Islet precursor cell (in vitro differentiated cells): ENCODE results near the gene CDK10.
"Not testable (repeated sequence)": the region's sequence is repeated elsewhere in the genome, so short reads cannot be mapped to it uniquely, and the experiment has no call there.

Source experiments
- DNase-seq: peaks from one replicate; pipeline ENCODE4 v3.0.0-alpha.2; 2018

CDK10 gene

GRCh38 chr16:89669755-89670154 lies 16.7 kb upstream of the CDK10 start:
- DNase-seq: no peak

DNA sequence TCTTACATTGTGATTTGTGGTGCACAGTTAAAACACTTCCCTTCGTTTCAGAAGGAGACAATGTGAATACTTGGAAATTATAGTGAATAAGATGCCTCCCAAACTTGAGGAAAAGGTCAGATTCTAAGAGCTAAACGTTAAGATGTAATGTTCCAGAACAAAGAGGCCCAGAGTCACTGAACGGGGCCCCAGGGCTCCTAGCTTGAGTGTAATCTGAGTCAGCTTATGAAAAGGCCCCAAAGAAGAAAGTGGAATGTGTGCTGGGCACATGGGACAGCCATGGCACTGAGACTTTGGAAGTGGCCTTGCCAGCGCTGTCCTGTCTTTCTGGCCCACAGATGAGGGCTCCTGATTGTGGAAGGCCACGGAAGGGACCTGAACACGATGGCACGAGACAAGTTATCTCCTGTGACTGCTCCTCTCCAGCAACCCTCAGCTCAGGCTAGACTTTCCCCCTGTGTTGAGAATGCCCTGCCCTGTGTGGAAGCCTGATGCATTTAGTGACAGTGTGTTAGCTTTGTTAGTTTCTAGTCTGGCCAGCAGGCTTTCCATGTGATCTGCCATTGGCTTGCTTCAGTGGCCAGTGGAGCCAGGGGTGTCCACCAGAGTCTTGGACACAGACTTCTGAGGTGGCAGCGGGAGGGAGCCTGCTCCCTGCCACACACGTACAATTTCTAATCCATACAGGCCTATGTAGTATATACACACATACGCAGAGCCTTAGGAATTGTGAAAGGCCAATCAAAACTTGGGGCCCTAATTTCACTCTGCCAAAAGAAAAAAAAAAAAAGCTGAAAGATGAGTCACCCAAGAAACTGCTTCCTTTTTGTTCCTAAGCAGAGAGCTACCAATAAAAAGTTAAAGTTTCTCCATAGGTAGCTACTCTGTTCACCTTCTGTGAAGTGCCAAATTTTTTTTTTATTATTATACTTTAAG lies 15.7 kb upstream of the CDK10 start:
- no peak for DNase-seq

DNA sequence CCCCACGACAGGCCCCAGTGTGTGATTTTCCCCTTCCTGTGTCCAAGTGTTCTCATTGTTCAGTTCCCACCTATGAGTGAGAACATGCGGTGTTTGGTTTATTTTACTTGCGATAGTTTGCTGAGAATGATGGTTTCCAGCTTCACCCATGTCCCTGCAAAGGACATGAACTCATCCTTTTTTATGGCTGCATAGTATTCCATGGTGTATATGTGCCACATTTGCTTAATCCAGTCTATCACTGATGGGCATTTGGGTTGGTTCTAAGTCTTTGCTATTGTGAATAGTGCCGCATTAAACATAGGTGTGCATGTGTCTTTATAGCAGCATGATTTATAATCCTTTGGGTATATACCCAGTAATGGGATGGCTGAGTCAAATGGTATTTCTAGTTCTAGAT lies 14.9 kb upstream of the CDK10 start:
- DNase-seq: not testable (repeated sequence)

DNA sequence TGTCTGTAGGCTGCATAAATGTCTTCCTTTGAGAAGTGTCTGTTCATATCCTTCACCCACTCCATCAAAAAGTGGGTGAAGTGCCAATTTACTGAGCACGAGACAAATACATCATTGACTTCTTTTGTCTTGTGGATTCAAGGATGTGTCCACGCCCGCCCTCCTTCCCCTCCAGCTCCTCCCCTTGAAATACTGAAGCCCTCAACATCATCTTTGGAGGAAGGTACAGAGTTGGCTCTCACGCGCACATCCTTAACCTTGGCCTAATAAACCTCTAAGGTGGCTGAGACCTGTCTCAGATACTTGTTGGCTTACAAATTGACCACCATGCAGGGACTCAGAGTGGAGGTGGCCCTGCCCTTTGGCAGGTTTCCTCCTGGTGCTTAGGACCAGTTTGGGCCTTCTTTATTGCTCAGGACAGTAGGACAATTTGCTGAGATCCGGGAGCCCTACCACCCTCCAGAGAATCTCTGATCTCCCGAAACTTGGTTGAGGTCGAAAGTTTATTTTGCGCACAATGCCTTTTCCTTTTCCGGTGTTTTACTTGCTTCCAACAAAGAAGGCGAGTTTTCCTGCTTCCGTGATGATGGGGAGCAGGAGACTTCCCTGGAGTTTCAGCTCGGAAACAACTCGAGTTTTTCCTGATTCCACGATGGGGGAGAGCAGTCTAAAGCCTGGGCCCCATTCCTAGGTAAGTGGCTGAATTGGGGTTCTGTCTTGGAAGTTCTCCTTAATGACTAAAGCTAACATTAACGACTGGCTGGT lies 14.1 kb upstream of the CDK10 start:
- no peak for DNase-seq

DNA sequence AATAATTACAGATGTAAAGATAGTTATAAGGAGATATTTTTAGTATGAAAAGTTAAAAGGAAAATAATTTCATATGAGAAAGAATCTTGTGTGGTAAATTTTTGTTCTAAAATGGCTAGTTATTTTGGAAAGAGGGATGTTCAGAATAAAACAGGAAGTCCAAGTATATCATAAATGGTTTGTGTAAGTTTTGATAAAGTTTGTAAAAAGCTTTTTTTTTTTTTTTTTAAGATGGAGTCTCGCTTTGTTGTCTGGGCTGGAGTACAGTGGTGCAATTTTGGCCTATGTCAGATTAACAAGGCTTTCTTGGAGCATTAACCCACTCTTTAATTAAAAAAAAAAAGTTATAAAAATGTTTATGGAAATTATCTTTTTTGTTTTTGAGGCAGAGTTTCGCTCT lies 8.2 kb upstream of the CDK10 start:
- no peak for DNase-seq

GRCh38 chr16:89685916-89686315 lies 573 bp upstream of the CDK10 start:
- no peak for DNase-seq

DNA sequence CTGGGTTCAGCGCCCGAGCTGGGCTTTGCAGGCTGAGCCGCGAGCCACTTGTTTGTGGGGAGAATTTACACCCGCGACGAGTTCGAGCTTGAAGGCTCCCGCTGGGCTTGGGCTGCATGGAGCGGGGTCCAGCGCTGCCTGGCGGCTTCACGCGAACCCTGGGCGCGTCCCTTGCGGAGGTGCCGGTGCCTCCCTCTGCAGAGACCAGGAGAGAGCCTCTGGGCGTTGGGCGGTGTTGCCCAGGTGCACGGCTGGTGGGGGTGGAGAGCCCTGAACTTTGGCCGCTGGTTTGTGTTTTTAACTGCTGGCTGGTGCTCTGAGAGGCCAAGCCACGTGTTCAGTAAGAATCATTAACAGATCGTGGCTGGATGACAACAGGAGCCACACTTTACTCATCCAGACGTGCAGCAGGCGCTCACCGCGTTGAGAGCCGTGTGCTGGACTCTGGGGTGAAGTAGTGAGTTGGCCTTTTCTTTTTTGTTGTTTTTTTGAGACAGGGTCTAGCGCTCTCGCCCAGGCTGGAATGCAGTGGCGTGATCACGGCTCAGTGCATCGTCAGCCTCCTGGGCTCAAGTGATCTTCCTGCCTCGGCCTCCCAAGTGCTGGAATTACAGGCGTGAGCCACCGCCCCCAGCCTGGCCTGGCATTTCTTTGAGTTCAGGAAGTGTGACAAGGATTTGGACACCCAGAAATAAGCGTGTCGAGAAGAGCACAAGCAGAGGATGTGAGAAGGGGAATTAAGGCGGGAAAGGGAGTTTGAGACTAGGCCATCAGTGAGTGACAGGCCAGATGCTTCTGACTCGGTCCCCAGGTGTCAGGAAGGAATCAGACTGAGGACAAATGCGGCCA lies 827 bp downstream of the CDK10 start:
- DNase-seq: no peak

- no peak for DNase-seq
Measured at GRCh38 chr16:89688395-89688794, 1.9 kb downstream of the CDK10 start.

GRCh38 chr16:89689142-89689541 lies 2.7 kb downstream of the CDK10 start:
- DNase-seq: no peak

GRCh38 chr16:89689621-89690020 lies 3.1 kb downstream of the CDK10 start:
- DNase-seq: not testable (repeated sequence)

DNA sequence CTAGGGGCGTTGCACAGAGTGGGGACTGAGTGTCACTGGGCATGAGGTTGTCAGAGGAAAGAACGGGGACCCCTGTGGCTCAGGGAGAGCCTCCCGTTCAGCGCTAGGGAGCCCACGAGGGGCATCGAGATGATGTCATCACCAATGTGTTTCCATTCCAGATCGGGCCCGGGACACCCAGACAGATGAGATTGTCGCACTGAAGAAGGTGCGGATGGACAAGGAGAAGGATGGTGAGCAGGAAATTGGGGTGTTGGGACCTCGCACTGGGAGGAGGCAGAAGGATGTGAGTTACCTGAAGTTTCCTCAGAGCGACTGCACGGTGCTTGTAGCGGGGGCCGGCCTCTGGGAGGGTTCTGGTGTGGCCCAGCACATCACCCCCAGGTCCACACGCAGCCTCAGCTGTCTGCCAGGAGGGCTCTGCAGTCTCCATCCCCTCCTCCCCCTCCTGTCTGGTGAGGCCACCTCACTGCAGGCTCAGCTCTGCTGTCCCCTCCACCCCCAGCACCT lies 4.0 kb downstream of the CDK10 start:
- DNase-seq: no peak

DNA sequence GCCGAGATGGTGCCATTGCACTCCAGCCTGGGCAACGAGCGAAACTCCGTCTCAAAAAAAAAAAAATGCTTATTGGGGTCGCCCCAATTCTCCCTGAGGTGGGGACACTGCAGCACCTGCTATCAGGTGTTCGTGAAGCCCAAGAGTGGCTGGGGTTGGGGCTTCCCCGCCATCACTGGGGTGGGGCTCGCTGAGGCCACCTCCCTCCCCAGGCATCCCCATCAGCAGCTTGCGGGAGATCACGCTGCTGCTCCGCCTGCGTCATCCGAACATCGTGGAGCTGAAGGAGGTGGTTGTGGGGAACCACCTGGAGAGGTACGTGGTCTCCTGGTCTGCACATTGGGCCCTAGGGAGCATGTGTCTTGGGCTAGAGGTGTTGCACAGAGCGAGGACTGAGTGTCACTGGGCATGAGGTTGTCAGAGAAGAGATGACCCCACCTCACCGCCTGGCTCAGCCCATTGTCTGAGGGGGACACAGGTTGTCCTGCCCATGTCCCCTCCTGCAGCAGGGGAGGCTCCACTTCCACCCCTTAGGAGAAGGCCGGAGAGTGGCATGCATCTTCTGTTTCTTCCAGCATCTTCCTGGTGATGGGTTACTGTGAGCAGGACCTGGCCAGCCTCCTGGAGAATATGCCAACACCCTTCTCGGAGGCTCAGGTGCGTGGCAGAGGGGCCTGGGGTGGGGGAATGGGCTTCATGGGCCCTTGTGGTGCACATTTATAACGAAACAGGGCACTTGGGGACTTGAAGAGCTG lies 4.9 kb downstream of the CDK10 start:
- DNase-seq: no peak

DNA sequence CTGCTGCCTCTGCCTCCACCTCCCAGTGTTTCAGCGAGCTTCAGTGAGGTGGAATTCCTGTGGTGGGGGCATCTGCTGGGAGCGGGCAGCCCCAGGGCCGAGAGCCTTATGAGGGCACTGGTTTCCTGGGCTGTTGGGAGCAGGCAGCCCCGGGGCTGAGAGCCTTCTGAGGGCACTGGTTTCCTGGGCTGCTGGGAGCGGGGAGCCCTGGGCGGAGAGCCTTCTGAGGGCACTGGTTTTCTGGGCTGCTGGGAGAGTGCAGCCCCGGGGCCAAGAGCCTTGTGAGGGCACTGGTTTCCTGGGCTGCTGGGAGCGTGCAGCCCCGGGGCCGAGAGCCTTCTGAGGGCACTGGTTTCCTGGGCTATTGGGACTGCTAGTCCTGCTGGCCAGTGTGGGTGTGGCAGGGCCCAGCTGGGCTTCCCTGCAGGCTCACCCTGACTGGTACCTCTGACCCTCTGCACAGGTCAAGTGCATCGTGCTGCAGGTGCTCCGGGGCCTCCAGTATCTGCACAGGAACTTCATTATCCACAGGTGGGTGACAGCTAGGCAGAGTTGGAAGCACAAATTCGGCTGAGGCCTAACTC lies 5.6 kb downstream of the CDK10 start:
- peak; percentile 48 for DNase-seq

DNA sequence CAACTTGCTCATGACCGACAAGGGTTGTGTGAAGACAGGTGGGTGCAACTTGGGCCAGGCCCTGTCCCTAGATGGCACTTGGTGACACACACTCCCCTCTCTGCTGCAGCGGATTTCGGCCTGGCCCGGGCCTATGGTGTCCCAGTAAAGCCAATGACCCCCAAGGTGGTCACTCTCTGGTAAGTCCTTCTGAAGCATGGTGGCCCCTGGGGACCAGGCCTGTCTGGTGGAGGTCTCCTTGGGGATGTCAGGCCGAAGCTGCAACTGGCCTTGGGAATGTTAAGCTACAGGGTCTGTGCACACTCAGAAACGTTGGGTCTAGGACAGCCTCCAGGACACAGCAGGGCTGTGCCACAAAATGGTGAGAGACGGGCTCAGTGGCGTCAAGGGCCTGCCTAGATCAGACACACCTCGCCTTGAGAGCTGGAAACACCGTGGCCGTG lies 6.8 kb downstream of the CDK10 start:
- DNase-seq: peak; percentile 44

- peak; percentile 42 for DNase-seq
Measured at GRCh38 chr16:89693931-89694783, 7.7 kb downstream of the CDK10 start.

- DNase-seq: not testable (repeated sequence)
Measured at GRCh38 chr16:89694784-89695085, 8.2 kb downstream of the CDK10 start.

DNA sequence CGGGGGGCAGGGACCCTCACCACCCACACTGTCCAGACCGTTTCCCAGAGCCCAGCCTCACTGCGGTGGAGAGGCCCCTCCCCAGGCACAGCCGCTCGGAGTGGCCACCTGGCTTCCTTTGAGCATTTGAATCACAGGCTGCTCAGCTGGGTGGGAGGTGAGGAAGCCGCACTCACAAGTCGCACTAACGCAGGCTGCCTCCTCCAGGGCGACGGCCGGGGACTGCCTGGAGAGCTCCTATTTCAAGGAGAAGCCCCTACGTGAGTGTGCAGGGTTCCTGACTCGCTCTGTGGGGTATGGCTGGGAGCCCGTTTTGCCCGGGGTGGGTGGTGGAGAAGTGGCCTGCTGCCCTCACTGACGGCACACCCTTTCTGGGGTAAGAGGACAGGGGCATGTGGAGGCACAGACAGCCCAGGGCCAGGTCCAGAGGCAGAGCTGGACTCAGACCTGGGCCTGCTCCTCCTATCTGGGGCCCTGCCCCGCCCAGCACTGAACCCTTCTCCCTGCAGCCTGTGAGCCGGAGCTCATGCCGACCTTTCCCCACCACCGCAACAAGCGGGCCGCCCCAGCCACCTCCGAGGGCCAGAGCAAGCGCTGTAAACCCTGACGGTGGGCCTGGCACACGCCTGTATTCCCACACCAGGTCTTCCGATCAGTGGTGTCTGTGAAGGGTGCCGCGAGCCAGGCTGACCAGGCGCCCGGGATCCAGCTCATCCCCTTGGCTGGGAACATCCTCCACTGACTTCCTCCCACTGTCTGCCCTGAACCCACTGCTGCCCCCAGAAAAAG lies 8.8 kb downstream of the CDK10 start:
- DNase-seq: peak; percentile 58

GRCh38 chr16:89695875-89696669 lies 9.6 kb downstream of the CDK10 start:
- peak; percentile 45 for DNase-seq

- peak; percentile 56 for DNase-seq
Measured at GRCh38 chr16:89696670-89697128, 10.2 kb downstream of the CDK10 start.
